PC-9 (cell line): ENCODE data around the gene PLA2G2D.

Experiments used
- CTCF ChIP-seq: fragments of 200-600 bp; sonication (generic); conservative IDR thresholded peaks from 2 replicates; pipeline ENCODE4 v1.6.1; 2017; ENCODE audit warnings: mixed run types, antibody characterized with exemption, mild to moderate bottlenecking, moderate library complexity
- EZH2 ChIP-seq: fragments of 200-600 bp; sonication (generic); IDR thresholded peaks from 2 replicates; pipeline ENCODE4 v1.8.0; 2017; ENCODE audit warnings: antibody characterized with exemption, low read depth

DNA sequence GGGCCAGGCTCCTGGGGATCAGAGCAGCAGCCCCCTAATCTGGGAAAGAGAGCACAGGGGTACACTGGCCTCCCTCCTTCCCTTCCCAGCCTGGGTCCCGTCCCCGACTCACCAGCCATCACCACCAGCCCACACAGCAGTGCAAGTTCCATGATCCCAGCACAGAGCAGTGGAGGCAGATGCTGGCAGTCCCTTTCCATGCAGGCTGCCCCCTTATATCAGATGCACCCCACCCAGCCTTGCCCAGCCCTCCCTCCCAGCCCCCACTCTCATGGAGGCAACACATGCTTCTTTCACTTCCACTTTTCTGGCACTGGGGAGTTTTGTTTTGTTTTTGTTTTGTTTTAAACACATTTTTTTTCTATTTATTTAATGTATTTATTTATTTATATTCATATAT is at the start of gene PLA2G2D:
- TF ChIP-seq EZH2 = no peak
- TF ChIP-seq CTCF = no peak
